ENCODE results near the gene HOXD9. TPM values are rescaled to one million over a fixed set of nuclear protein-coding genes. Genes with fewer than 3 reads are reported as not detected.

The HOXD9 gene
- total and polyA plus RNA-seq, 7 donors = 0.46 to 27.1 (median 10.6) TPM

- WGBS, 2 donors = 3 to 8% methylated on average over 47 of the region's 47 CpGs
- DNase-seq = no peak
- H3K27me3 ChIP-seq = peaks cover 1 to 48% (median 3%) of the 10 kb centered on the region in 3 donors
Measured at GRCh38 chr2:176122052-176122682, 352 bp upstream of the HOXD9 start.

GRCh38 chr2:176123411-176124109, 1.0 kb downstream of the HOXD9 start:
- peak overlapping the region in 3 of 4 donors; percentile 48 to 73 (median 64) for H3K27ac ChIP-seq
- 10 to 16% methylated on average over 40 of the region's 40 CpGs for WGBS, 2 donors
- peaks cover 0 to 21% (median 8%) of the 10 kb centered on the region in 4 donors for H3K4me1 ChIP-seq
- intact Hi-C loops (cut with DNase I) = no loop called here
- H3K27me3 ChIP-seq = peaks cover 0 to 48% (median 14%) of the 10 kb centered on the region in 3 donors
- TF ChIP-seq POLR2A (IDR thresholded peaks at IDR 0.05) (no peak), POLR2AphosphoS5 (IDR thresholded peaks at IDR 0.05) (no peak), EP300 (IDR thresholded peaks at IDR 0.05) (no peak), CTCF (IDR thresholded peaks at IDR 0.05) (no peak)
- peaks cover 0 to 12% (median 0%) of the 10 kb centered on the region in 4 donors for H3K36me3 ChIP-seq
- DNase-seq = peak; percentile 59
- H3K9me3 ChIP-seq = no peaks in the 10 kb centered on the region
- peak overlapping the region; percentile 26 to 57 (median 52) for H3K4me3 ChIP-seq

More at GRCh38 chr2:176122052-176122682, 352 bp upstream of the HOXD9 start:
- Histone ChIP-seq H3K9me3 (no peaks in the 10 kb centered on the region), H3K36me3 (peaks cover 0 to 12% (median 0%) of the 10 kb centered on the region in 4 donors), H3K4me3 (peak overlapping the region; percentile 26 to 57 (median 52)), H3K4me1 (peaks cover 0 to 12% (median 6%) of the 10 kb centered on the region in 4 donors), H3K27ac (peak overlapping the region in 3 of 4 donors; percentile 48 to 73 (median 64))
- intact Hi-C loops (cut with DNase I) = no loop called here
- TF ChIP-seq CTCF (IDR thresholded peaks at IDR 0.05) (no peak), POLR2AphosphoS5 (IDR thresholded peaks at IDR 0.05) (no peak), POLR2A (IDR thresholded peaks at IDR 0.05) (no peak), EP300 (IDR thresholded peaks at IDR 0.05) (no peak)

- no peak for TF ChIP-seq POLR2AphosphoS5 (IDR thresholded peaks at IDR 0.05)
- no peak for TF ChIP-seq CTCF (IDR thresholded peaks at IDR 0.05)
- TF ChIP-seq POLR2A (IDR thresholded peaks at IDR 0.05) = no peak
- TF ChIP-seq EP300 (IDR thresholded peaks at IDR 0.05) = no peak
- intact Hi-C loops (cut with DNase I) = no loop called here
- peak; percentile 60 for DNase-seq
- H3K27me3 ChIP-seq = peaks cover 0 to 55% (median 21%) of the 10 kb centered on the region in 3 donors
- WGBS, 2 donors = 47 to 66% methylated on average over 34 of the region's 34 CpGs
- no peak overlapping the region for H3K4me3 ChIP-seq
- H3K9me3 ChIP-seq = no peaks in the 10 kb centered on the region
- H3K4me1 ChIP-seq = peaks cover 0 to 29% (median 16%) of the 10 kb centered on the region in 4 donors
- H3K27ac ChIP-seq = no peak overlapping the region
- peaks cover 0 to 12% (median 0%) of the 10 kb centered on the region in 4 donors for H3K36me3 ChIP-seq
Measured at GRCh38 chr2:176124110-176124946, 1.8 kb downstream of the HOXD9 start.

- Histone ChIP-seq H3K27me3 (peaks cover 2 to 55% (median 25%) of the 10 kb centered on the region in 3 donors), H3K4me1 (peaks cover 0 to 34% (median 21%) of the 10 kb centered on the region in 4 donors)
- peak; percentile 56 for DNase-seq
Measured at GRCh38 chr2:176124947-176125771, 2.6 kb downstream of the HOXD9 start.

More at GRCh38 chr2:176124947-176125771, 2.6 kb downstream of the HOXD9 start:
- TF ChIP-seq POLR2A (IDR thresholded peaks at IDR 0.05) = no peak
- no peak for TF ChIP-seq EP300 (IDR thresholded peaks at IDR 0.05)
- TF ChIP-seq CTCF (IDR thresholded peaks at IDR 0.05) = no peak
- TF ChIP-seq POLR2AphosphoS5 (IDR thresholded peaks at IDR 0.05) = no peak
- intact Hi-C loops (cut with DNase I) = no loop called here
- H3K9me3 ChIP-seq = no peaks in the 10 kb centered on the region
- no peak overlapping the region for H3K27ac ChIP-seq
- H3K36me3 ChIP-seq = peaks cover 0 to 12% (median 0%) of the 10 kb centered on the region in 4 donors
- 45 to 55% methylated on average over 9 of the region's 9 CpGs for WGBS, 2 donors
- no peak overlapping the region for H3K4me3 ChIP-seq
